Neural progenitor cell (in vitro differentiated cells): ENCODE results near the gene SPOCK1. TPM values are rescaled to one million over a fixed set of nuclear protein-coding genes. Genes with fewer than 3 reads are reported as not detected.

Source experiments
- DNase-seq: peaks from one replicate; pipeline ENCODE4 v3.0.0-alpha.2; 2016; ENCODE audit warnings: low spot score
- H2AFZ ChIP-seq: fragments of 200-600 bp; sonication (generic); replicated peaks from 2 replicates; pipeline ENCODE4 v1.6.1; 2016; ENCODE audit warnings: antibody characterized with exemption
- H3F3A ChIP-seq: fragments of 200-600 bp; sonication (generic); 2 replicates; pipeline ENCODE4 v1.6.1; 2016; ENCODE audit warnings: antibody characterized with exemption, low read depth
- H3K27ac ChIP-seq: fragments of 200-600 bp; sonication (generic); 2 replicates; pipeline ENCODE4 v1.5.1; 2016; ENCODE audit warnings: mild to moderate bottlenecking
- H3K27me3 ChIP-seq: fragments of 200-600 bp; sonication (generic); 2 replicates; pipeline ENCODE4 v1.6.1; 2016; ENCODE audit warnings: mild to moderate bottlenecking, moderate library complexity
- H3K36me3 ChIP-seq: fragments of 200-600 bp; sonication (generic); 2 replicates; pipeline ENCODE4 v1.5.1; 2016
- H3K4me1 ChIP-seq: fragments of 200-600 bp; sonication (generic); 2 replicates; pipeline ENCODE4 v1.6.1; 2016; ENCODE audit warnings: mixed run types
- H3K4me2 ChIP-seq: fragments of 200-600 bp; sonication (generic); 2 replicates; pipeline ENCODE4 v1.6.1; 2016
- H3K4me3 ChIP-seq: fragments of 200-600 bp; sonication (generic); 2 replicates; pipeline ENCODE4 v1.5.1; 2016
- H3K79me2 ChIP-seq: fragments of 200-600 bp; sonication (generic); 2 replicates; pipeline ENCODE4 v1.6.1; 2016; ENCODE audit warnings: low read depth
- H3K9ac ChIP-seq: fragments of 200-600 bp; sonication (generic); 2 replicates; pipeline ENCODE4 v1.6.1; 2016
- H3K9me3 ChIP-seq: fragments of 200-600 bp; sonication (generic); 2 replicates; pipeline ENCODE4 v1.5.1; 2016; ENCODE audit warnings: low read depth
- H4K20me1 ChIP-seq: fragments of 200-600 bp; sonication (generic); 2 replicates; pipeline ENCODE4 v1.6.1; 2016; ENCODE audit warnings: low read depth
- H3K27ac Mint-ChIP-seq: 3 replicates; pipeline ENCODE4 v1.8.0; 2021; ENCODE audit warnings: mixed read lengths
- H3K27me3 Mint-ChIP-seq: 2 replicates; pipeline ENCODE4 v1.8.0; 2022; ENCODE audit warnings: low read depth, mild to moderate bottlenecking, inconsistent platforms, moderate library complexity, mixed read lengths; ENCODE audit not compliant: insufficient read depth
- H3K36me3 Mint-ChIP-seq: 3 replicates; pipeline ENCODE4 v1.8.0; 2021; ENCODE audit warnings: mixed read lengths
- H3K4me1 Mint-ChIP-seq: 3 replicates; pipeline ENCODE4 v1.8.0; 2021; ENCODE audit warnings: mixed read lengths
- H3K4me3 Mint-ChIP-seq: 3 replicates; pipeline ENCODE4 v1.8.0; 2021; ENCODE audit warnings: mild to moderate bottlenecking, moderate library complexity, mixed read lengths
- H3K9me3 Mint-ChIP-seq: 3 replicates; pipeline ENCODE4 v1.8.0; 2020; ENCODE audit warnings: mixed read lengths
- CTCF ChIP-seq: fragments of 200-600 bp; sonication (generic); IDR thresholded peaks from 2 replicates; pipeline ENCODE4 v1.5.1; 2017; ENCODE audit warnings: antibody characterized with exemption, mild to moderate bottlenecking
- EZH2 ChIP-seq: fragments of 200-600 bp; sonication (generic); IDR thresholded peaks from 2 replicates; pipeline ENCODE4 v1.6.1; 2017; ENCODE audit warnings: antibody characterized with exemption, mild to moderate bottlenecking, moderate library complexity
- EZH2phosphoT487 ChIP-seq: fragments of 200-600 bp; sonication (generic); IDR thresholded peaks from 2 replicates; pipeline ENCODE4 v1.6.1; 2017; ENCODE audit warnings: antibody characterized with exemption
- total RNA-seq: library from RNA; depleted of rRNA; stranded (reverse); fragments of >200 nt; gene quantifications from 2 replicates; pipeline ENCODE4 v1.2.3, GENCODE V29; 2015; ENCODE audit warnings: low replicate concordance

SPOCK1 gene
- total RNA-seq, 1 donor from 2014 or later: 6.9 TPM

- Histone ChIP-seq H2AFZ (no peak overlapping the region), H3K79me2 (no peaks in the 10 kb centered on the region), H4K20me1 (no peaks in the 10 kb centered on the region), H3K9ac (no peak overlapping the region), H3K4me2 (no peak overlapping the region), H3F3A (no peaks in the 10 kb centered on the region), H3K36me3 (no peaks in the 10 kb centered on the region), H3K27ac (no peak overlapping the region), H3K9me3 (no peaks in the 10 kb centered on the region), H3K27me3 (no peaks in the 10 kb centered on the region), H3K4me3 (no peak overlapping the region), H3K4me1 (no peaks in the 10 kb centered on the region)
- Mint-ChIP-seq H3K27ac (no peak overlapping the region), H3K4me1 (no peaks in the 10 kb centered on the region), H3K9me3 (no peaks in the 10 kb centered on the region), H3K36me3 (no peaks in the 10 kb centered on the region), H3K4me3 (no peak overlapping the region), H3K27me3 (peaks cover 1% of the 10 kb centered on the region)
- no peak for DNase-seq
- no peak for TF ChIP-seq CTCF
- TF ChIP-seq EZH2phosphoT487: no peak
- no peak for TF ChIP-seq EZH2
Measured at GRCh38 chr5:137164961-137165360, 334.2 kb downstream of the SPOCK1 start.

- TF ChIP-seq EZH2phosphoT487 (no peak), CTCF (no peak), EZH2 (no peak)
- DNase-seq: no peak
- Mint-ChIP-seq H3K4me1 (no peaks in the 10 kb centered on the region), H3K9me3 (no peaks in the 10 kb centered on the region), H3K27ac (no peak overlapping the region), H3K36me3 (no peaks in the 10 kb centered on the region), H3K4me3 (no peak overlapping the region), H3K27me3 (peaks cover 5% of the 10 kb centered on the region)
- Histone ChIP-seq H3K79me2 (no peaks in the 10 kb centered on the region), H3K36me3 (no peaks in the 10 kb centered on the region), H4K20me1 (no peaks in the 10 kb centered on the region), H3F3A (no peaks in the 10 kb centered on the region), H3K9me3 (no peaks in the 10 kb centered on the region), H2AFZ (no peak overlapping the region), H3K4me2 (no peak overlapping the region), H3K4me1 (no peaks in the 10 kb centered on the region), H3K27me3 (no peaks in the 10 kb centered on the region), H3K9ac (no peak overlapping the region), H3K4me3 (no peak overlapping the region), H3K27ac (no peak overlapping the region)
Measured at GRCh38 chr5:137164536-137164935, 334.6 kb downstream of the SPOCK1 start.

- no peak overlapping the region for H3K4me3 Mint-ChIP-seq
- H3K36me3 ChIP-seq: no peaks in the 10 kb centered on the region
- no peaks in the 10 kb centered on the region for H3F3A ChIP-seq
- H3K36me3 Mint-ChIP-seq: no peaks in the 10 kb centered on the region
- no peak overlapping the region for H3K9ac ChIP-seq
- H3K4me3 ChIP-seq: no peak overlapping the region
- H3K27ac Mint-ChIP-seq: no peak overlapping the region
- peaks cover 3% of the 10 kb centered on the region for H3K9me3 Mint-ChIP-seq
- H3K9me3 ChIP-seq: no peaks in the 10 kb centered on the region
- H4K20me1 ChIP-seq: peaks cover 11% of the 10 kb centered on the region
- H3K79me2 ChIP-seq: no peaks in the 10 kb centered on the region
- TF ChIP-seq EZH2: no peak
- TF ChIP-seq CTCF: no peak
- TF ChIP-seq EZH2phosphoT487: no peak
- H3K27ac ChIP-seq: no peak overlapping the region
- H3K4me1 ChIP-seq: peaks cover 13% of the 10 kb centered on the region
- DNase-seq: no peak
- H3K4me1 Mint-ChIP-seq: peaks cover 19% of the 10 kb centered on the region
- no peak overlapping the region for H3K4me2 ChIP-seq
- peaks cover 52% of the 10 kb centered on the region for H3K27me3 ChIP-seq
- H3K27me3 Mint-ChIP-seq: peaks cover 19% of the 10 kb centered on the region
- H2AFZ ChIP-seq: no peak overlapping the region
Measured at GRCh38 chr5:137158691-137159090, 340.4 kb downstream of the SPOCK1 start.
